Measurements from ENCODE around the gene LARGE1. TPM values are rescaled to one million over a fixed set of nuclear protein-coding genes. Genes with fewer than 3 reads are reported as not detected.
A peak's percentile ranks its signal among the peaks of the same experiment; 100 is the strongest.

Gene LARGE1
- polyA plus RNA-seq, 3 donors from 2014 or later, result 0.04 to 0.29 TPM; not detected in 1

GRCh38 chr22:33717694-33718396 is 202.4 kb downstream of the LARGE1 start:
- Mint-ChIP-seq H3K4me3 (no peak overlapping the region), H3K4me1 (no peaks in the 10 kb centered on the region), H3K36me3 (peaks cover 0 to 7% (median 5%) of the 10 kb centered on the region in 3 donors), H3K9me3 (peaks cover 7 to 30% (median 21%) of the 10 kb centered on the region in 6 donors), H3K27me3 (ENCODE audit: low read depth in 3 of 3) (peaks cover 0 to 1% (median 0%) of the 10 kb centered on the region in 3 donors), H3K27ac (no peak overlapping the region)
- DNase-seq, result no peak

- Mint-ChIP-seq H3K4me1 (no peaks in the 10 kb centered on the region), H3K4me3 (no peak overlapping the region), H3K27ac (no peak overlapping the region), H3K27me3 (ENCODE audit: low read depth in 3 of 3) (peaks cover 0 to 1% (median 0%) of the 10 kb centered on the region in 3 donors), H3K36me3 (peaks cover 0 to 13% (median 0%) of the 10 kb centered on the region in 3 donors), H3K9me3 (peaks cover 16 to 31% (median 21%) of the 10 kb centered on the region in 6 donors)
- DNase-seq, result no peak
Observed at GRCh38 chr22:33715237-33715985, 204.9 kb downstream of the LARGE1 start.

- Mint-ChIP-seq H3K4me3 (no peak overlapping the region), H3K36me3 (peaks cover 0 to 7% (median 0%) of the 10 kb centered on the region in 3 donors), H3K27ac (no peak overlapping the region), H3K9me3 (peaks cover 13 to 29% (median 20%) of the 10 kb centered on the region in 6 donors), H3K4me1 (no peaks in the 10 kb centered on the region), H3K27me3 (ENCODE audit: low read depth in 3 of 3) (no peaks in the 10 kb centered on the region)
- DNase-seq, result no peak
Observed at GRCh38 chr22:33710326-33710725, 209.9 kb downstream of the LARGE1 start.

GRCh38 chr22:33707581-33707980 is 212.7 kb downstream of the LARGE1 start:
- peaks cover 0 to 11% (median 0%) of the 10 kb centered on the region in 3 donors for H3K36me3 Mint-ChIP-seq
- no peak overlapping the region for H3K27ac Mint-ChIP-seq
- peaks cover 14 to 32% (median 19%) of the 10 kb centered on the region in 6 donors for H3K9me3 Mint-ChIP-seq
- no peak overlapping the region for H3K4me3 Mint-ChIP-seq
- peaks cover 0 to 2% (median 1%) of the 10 kb centered on the region in 3 donors for H3K27me3 Mint-ChIP-seq (ENCODE audit: low read depth in 3 of 3)
- DNase-seq, result no peak
- no peaks in the 10 kb centered on the region for H3K4me1 Mint-ChIP-seq

- H3K27me3 Mint-ChIP-seq (ENCODE audit: low read depth in 3 of 3), result peaks cover 0 to 2% (median 1%) of the 10 kb centered on the region in 3 donors
- H3K4me1 Mint-ChIP-seq, result no peaks in the 10 kb centered on the region
- no peak overlapping the region for H3K27ac Mint-ChIP-seq
- DNase-seq, result no peak
- no peak overlapping the region for H3K4me3 Mint-ChIP-seq
- H3K9me3 Mint-ChIP-seq, result peaks cover 12 to 36% (median 15%) of the 10 kb centered on the region in 6 donors
- peaks cover 0 to 13% (median 3%) of the 10 kb centered on the region in 3 donors for H3K36me3 Mint-ChIP-seq
Observed at GRCh38 chr22:33706100-33706499, 214.2 kb downstream of the LARGE1 start.

GRCh38 chr22:33699176-33699575 is 221.1 kb downstream of the LARGE1 start:
- peaks cover 0 to 2% (median 1%) of the 10 kb centered on the region in 3 donors for H3K27me3 Mint-ChIP-seq (ENCODE audit: low read depth in 3 of 3)
- peaks cover 0 to 8% (median 6%) of the 10 kb centered on the region in 3 donors for H3K36me3 Mint-ChIP-seq
- no peak overlapping the region for H3K4me3 Mint-ChIP-seq
- H3K9me3 Mint-ChIP-seq, result peaks cover 2 to 34% (median 12%) of the 10 kb centered on the region in 6 donors
- no peak for DNase-seq
- H3K4me1 Mint-ChIP-seq, result no peaks in the 10 kb centered on the region
- H3K27ac Mint-ChIP-seq, result no peak overlapping the region

- peaks cover 4 to 27% (median 14%) of the 10 kb centered on the region in 6 donors for H3K9me3 Mint-ChIP-seq
- peaks cover 0 to 4% (median 1%) of the 10 kb centered on the region in 3 donors for H3K27me3 Mint-ChIP-seq (ENCODE audit: low read depth in 3 of 3)
- H3K27ac Mint-ChIP-seq, result no peak overlapping the region
- no peak overlapping the region for H3K4me3 Mint-ChIP-seq
- peaks cover 0 to 8% (median 2%) of the 10 kb centered on the region in 3 donors for H3K36me3 Mint-ChIP-seq
- DNase-seq, result no peak
- no peaks in the 10 kb centered on the region for H3K4me1 Mint-ChIP-seq
Observed at GRCh38 chr22:33697640-33698039, 222.6 kb downstream of the LARGE1 start.

GRCh38 chr22:33691057-33691630 is 229.1 kb downstream of the LARGE1 start:
- Mint-ChIP-seq H3K4me1 (no peaks in the 10 kb centered on the region), H3K4me3 (no peak overlapping the region), H3K27ac (no peak overlapping the region), H3K27me3 (ENCODE audit: low read depth in 3 of 3) (peaks cover 2 to 5% (median 3%) of the 10 kb centered on the region in 3 donors), H3K9me3 (peaks cover 5 to 21% (median 11%) of the 10 kb centered on the region in 6 donors), H3K36me3 (peaks cover 0 to 5% (median 3%) of the 10 kb centered on the region in 3 donors)
- no peak for DNase-seq

- peaks cover 2 to 5% (median 4%) of the 10 kb centered on the region in 3 donors for H3K27me3 Mint-ChIP-seq (ENCODE audit: low read depth in 3 of 3)
- no peak overlapping the region for H3K4me3 Mint-ChIP-seq
- H3K9me3 Mint-ChIP-seq, result peaks cover 5 to 21% (median 13%) of the 10 kb centered on the region in 6 donors
- DNase-seq, result no peak
- peaks cover 0 to 5% (median 3%) of the 10 kb centered on the region in 3 donors for H3K36me3 Mint-ChIP-seq
- H3K27ac Mint-ChIP-seq, result peak overlapping the region in 1 of 6 donors; percentile 70
- H3K4me1 Mint-ChIP-seq, result no peaks in the 10 kb centered on the region
Observed at GRCh38 chr22:33688903-33689302, 231.4 kb downstream of the LARGE1 start.

GRCh38 chr22:33687464-33687863 is 232.8 kb downstream of the LARGE1 start:
- peaks cover 2 to 5% (median 3%) of the 10 kb centered on the region in 3 donors for H3K27me3 Mint-ChIP-seq (ENCODE audit: low read depth in 3 of 3)
- no peak overlapping the region for H3K4me3 Mint-ChIP-seq
- peaks cover 0 to 5% (median 3%) of the 10 kb centered on the region in 3 donors for H3K36me3 Mint-ChIP-seq
- DNase-seq, result no peak
- H3K9me3 Mint-ChIP-seq, result peaks cover 5 to 16% (median 13%) of the 10 kb centered on the region in 6 donors
- no peaks in the 10 kb centered on the region for H3K4me1 Mint-ChIP-seq
- no peak overlapping the region for H3K27ac Mint-ChIP-seq

GRCh38 chr22:33684087-33684486 is 236.2 kb downstream of the LARGE1 start:
- Mint-ChIP-seq H3K9me3 (peaks cover 2 to 11% (median 7%) of the 10 kb centered on the region in 6 donors), H3K36me3 (peaks cover 0 to 3% (median 1%) of the 10 kb centered on the region in 3 donors), H3K4me3 (no peak overlapping the region), H3K27me3 (ENCODE audit: low read depth in 3 of 3) (peaks cover 3% of the 10 kb centered on the region in 3 donors), H3K4me1 (no peaks in the 10 kb centered on the region), H3K27ac (no peak overlapping the region)
- no peak for DNase-seq

GRCh38 chr22:33682927-33683326 is 237.3 kb downstream of the LARGE1 start:
- H3K27me3 Mint-ChIP-seq (ENCODE audit: low read depth in 3 of 3), result peaks cover 0 to 3% (median 2%) of the 10 kb centered on the region in 3 donors
- H3K36me3 Mint-ChIP-seq, result peaks cover 0 to 3% (median 0%) of the 10 kb centered on the region in 3 donors
- H3K9me3 Mint-ChIP-seq, result peaks cover 0 to 11% (median 6%) of the 10 kb centered on the region in 6 donors
- no peak overlapping the region for H3K4me3 Mint-ChIP-seq
- no peak for DNase-seq
- H3K27ac Mint-ChIP-seq, result no peak overlapping the region
- no peaks in the 10 kb centered on the region for H3K4me1 Mint-ChIP-seq

- Mint-ChIP-seq H3K9me3 (peaks cover 0 to 10% (median 4%) of the 10 kb centered on the region in 6 donors), H3K36me3 (no peaks in the 10 kb centered on the region), H3K27ac (no peak overlapping the region), H3K27me3 (ENCODE audit: low read depth in 3 of 3) (peaks cover 0 to 3% (median 2%) of the 10 kb centered on the region in 3 donors), H3K4me3 (no peak overlapping the region), H3K4me1 (peaks cover 0 to 1% of the 10 kb centered on the region in 2 donors)
- DNase-seq, result no peak
Observed at GRCh38 chr22:33680632-33681031, 239.6 kb downstream of the LARGE1 start.

Measured in immature natural killer cell (primary cell).